ENCODE data around the gene CEP89. TPM values are rescaled to one million over a fixed set of nuclear protein-coding genes. Genes with fewer than 3 reads are reported as not detected.

CEP89 gene
- total RNA-seq, 8 experiments from 2014 or later: 7.2 to 29.6 (median 18.2) TPM

- Histone ChIP-seq H3K4me1 (replicated peaks in 1 of 2) (no peaks in the 10 kb centered on the region), H3K27ac (no peak overlapping the region), H3K4me3 (no peak overlapping the region)
- in situ Hi-C loops (cut with MboI; ENCODE audit: low pct_unique_long_range_greater_than_20kb in 2 of 9, low sequenced_read_pairs in 9 of 9, unreplicated experiment in 9 of 9): no loop called here
- WGBS, 10 experiments: 75 to 100% (median 90%) methylated on average over 1 to 10 of the region's 12 CpGs; no CpG with 5 or more reads in 1 of the 10 experiments
- ATAC-seq (replicated peaks in 6 of 8): no peak
Observed at GRCh38 chr19:32881766-32882165, 90.0 kb downstream of the CEP89 start.

- WGBS, 10 experiments: 60 to 100% (median 92%) methylated on average over 1 to 2 of the region's 2 CpGs; no CpG with 5 or more reads in 2 of the 10 experiments
- ATAC-seq (replicated peaks in 6 of 8): no peak
- no peaks in the 10 kb centered on the region for H3K4me1 ChIP-seq (replicated peaks in 1 of 2)
- in situ Hi-C loops (cut with MboI; ENCODE audit: low pct_unique_long_range_greater_than_20kb in 2 of 9, low sequenced_read_pairs in 9 of 9, unreplicated experiment in 9 of 9): no loop called here
- H3K4me3 ChIP-seq: no peak overlapping the region
- H3K27ac ChIP-seq: no peak overlapping the region
Observed at GRCh38 chr19:32880622-32881021, 91.1 kb downstream of the CEP89 start.

DNA sequence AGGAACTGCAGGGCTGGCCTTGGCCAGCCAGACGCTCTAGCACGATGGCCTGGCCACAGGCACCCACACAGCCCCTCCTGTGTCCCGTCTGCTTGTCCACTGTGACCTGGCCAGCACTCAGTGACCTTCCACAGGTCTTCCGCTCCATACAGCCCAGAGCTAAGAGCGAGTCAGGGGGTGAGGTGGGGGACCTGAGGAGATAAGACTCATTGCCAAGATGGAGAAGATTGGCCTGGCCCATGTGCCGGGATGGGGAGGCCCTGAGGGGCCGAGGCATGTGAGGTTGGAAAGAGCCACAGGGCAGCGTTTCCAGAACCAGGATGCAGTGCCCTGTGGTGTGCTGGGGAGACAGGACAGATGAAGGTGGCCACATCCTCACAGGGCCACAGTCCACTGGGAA is 92.0 kb downstream of the CEP89 start:
- no peak for ATAC-seq (replicated peaks in 6 of 8)
- Histone ChIP-seq H3K27ac (no peak overlapping the region), H3K4me1 (replicated peaks in 1 of 2) (no peaks in the 10 kb centered on the region), H3K4me3 (no peak overlapping the region)
- WGBS, 10 experiments: 63 to 100% (median 73%) methylated on average over 1 to 3 of the region's 8 CpGs; no CpG with 5 or more reads in 6 of the 10 experiments
- in situ Hi-C loops (cut with MboI; ENCODE audit: low pct_unique_long_range_greater_than_20kb in 2 of 9, low sequenced_read_pairs in 9 of 9, unreplicated experiment in 9 of 9): no loop called here

- Histone ChIP-seq H3K4me3 (no peak overlapping the region), H3K4me1 (replicated peaks in 1 of 2) (no peaks in the 10 kb centered on the region), H3K27ac (no peak overlapping the region)
- no peak for ATAC-seq (replicated peaks in 6 of 8)
- 90 to 100% (median 93%) methylated on average over 2 to 9 of the region's 12 CpGs; no CpG with 5 or more reads in 3 of the 10 experiments for WGBS, 10 experiments
- in situ Hi-C loops (cut with MboI; ENCODE audit: low pct_unique_long_range_greater_than_20kb in 2 of 9, low sequenced_read_pairs in 9 of 9, unreplicated experiment in 9 of 9): no loop called here
Observed at GRCh38 chr19:32878988-32879387, 92.8 kb downstream of the CEP89 start.

DNA sequence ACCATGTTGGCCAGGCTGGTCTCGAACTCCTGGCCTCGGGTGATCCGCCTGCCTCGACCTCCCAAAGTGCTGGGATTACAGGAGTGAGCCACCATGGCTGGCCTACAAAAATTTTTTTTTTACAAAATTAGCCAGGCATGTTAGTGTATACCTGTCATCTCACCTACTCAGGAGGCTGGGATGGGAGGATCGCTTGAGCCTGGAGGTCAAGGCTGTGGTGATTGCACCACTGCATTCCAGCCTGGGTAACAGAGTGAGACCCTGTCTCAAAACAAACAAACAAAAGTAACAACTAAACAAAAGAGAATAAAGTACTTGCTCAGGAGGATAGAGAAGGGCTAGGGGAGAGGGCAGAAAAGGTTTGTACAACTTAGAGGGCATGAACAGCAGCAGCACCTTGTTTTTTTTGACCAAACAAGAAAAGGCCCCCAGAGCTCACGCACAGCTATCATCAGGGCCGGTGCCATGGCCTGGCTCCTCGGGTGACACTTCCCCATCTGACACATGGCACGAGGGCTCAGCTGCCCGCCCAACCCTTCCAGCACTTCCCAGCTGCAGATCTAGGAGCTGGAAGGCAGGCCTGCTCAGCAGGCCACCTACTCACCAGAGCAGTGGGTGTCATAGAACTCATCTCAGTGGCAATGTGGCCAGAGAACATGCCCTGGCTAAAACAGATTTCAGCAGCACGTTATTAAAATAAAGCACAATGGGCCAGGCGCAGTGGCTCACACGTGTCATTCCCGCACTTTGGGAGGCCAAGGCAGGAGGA is 93.6 kb downstream of the CEP89 start:
- 27 to 100% (median 90%) methylated on average over 1 to 13 of the region's 14 CpGs; no CpG with 5 or more reads in 2 of the 10 experiments for WGBS, 10 experiments

DNA sequence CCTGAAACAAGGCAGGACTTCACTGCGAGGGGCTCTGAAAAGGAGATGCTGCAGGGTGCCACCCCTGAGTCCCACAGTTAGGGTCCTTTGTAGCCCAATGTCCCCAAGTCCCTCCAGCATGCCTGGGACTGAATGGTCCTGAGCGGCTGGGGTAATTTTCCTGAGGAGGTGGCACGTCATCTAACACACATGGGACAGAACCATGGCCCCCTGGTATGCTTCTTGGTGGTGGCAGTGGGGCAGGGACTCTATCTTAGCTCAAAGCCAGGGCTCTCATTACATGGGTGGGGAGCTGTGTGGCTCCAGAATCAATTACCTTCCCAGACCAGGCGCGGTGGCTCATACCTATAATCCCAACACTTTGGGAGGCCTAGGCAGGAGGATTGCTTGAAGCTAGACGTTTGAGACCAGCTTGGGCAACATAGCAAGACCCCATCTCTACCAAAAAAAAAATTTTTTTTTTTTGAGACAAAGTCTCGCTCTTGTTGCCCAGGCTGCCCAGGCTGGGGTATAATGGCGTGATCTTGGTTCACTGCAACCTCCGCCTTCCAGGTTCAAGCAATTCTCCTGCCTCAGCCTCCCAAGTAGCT is 94.3 kb downstream of the CEP89 start:
- WGBS, 10 experiments: 33 to 100% (median 94%) methylated on average over 1 to 4 of the region's 9 CpGs; no CpG with 5 or more reads in 2 of the 10 experiments
- H3K4me1 ChIP-seq (replicated peaks in 1 of 2): no peaks in the 10 kb centered on the region
- no peak for ATAC-seq (replicated peaks in 6 of 8)
- in situ Hi-C loops (cut with MboI; ENCODE audit: low pct_unique_long_range_greater_than_20kb in 2 of 9, low sequenced_read_pairs in 9 of 9, unreplicated experiment in 9 of 9): no loop called here
- H3K4me3 ChIP-seq: no peak overlapping the region
- no peak overlapping the region for H3K27ac ChIP-seq

More for the DNA sequence above, 93.6 kb downstream of the CEP89 start:
- no peaks in the 10 kb centered on the region for H3K4me1 ChIP-seq (replicated peaks in 1 of 2)
- ATAC-seq (replicated peaks in 6 of 8): no peak
- in situ Hi-C loops (cut with MboI; ENCODE audit: low pct_unique_long_range_greater_than_20kb in 2 of 9, low sequenced_read_pairs in 9 of 9, unreplicated experiment in 9 of 9): no loop called here
- no peak overlapping the region for H3K4me3 ChIP-seq
- H3K27ac ChIP-seq: no peak overlapping the region

DNA sequence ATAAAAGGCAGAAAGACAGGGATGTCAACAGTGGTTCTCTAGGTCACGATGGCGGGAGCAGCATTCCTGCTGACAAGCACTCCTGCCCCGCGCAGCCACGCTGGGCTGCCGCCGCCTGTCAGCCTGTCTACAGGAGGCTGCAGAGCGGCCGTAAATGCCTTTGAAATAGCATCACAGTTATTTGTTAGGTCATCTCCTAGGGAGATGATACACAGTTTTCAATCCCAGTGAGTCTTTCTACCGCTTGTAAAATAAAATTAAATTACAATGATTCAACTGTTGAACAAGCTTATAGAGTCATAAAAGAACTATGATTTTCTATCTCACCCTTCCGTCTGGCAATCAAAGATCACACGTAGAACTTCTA is 94.9 kb downstream of the CEP89 start:
- Histone ChIP-seq H3K27ac (no peak overlapping the region), H3K4me1 (replicated peaks in 1 of 2) (no peaks in the 10 kb centered on the region), H3K4me3 (no peak overlapping the region)
- 64 to 100% (median 85%) methylated on average over 1 to 8 of the region's 12 CpGs; no CpG with 5 or more reads in 1 of the 10 experiments for WGBS, 10 experiments
- in situ Hi-C loops (cut with MboI; ENCODE audit: low pct_unique_long_range_greater_than_20kb in 2 of 9, low sequenced_read_pairs in 9 of 9, unreplicated experiment in 9 of 9): no loop called here
- peak in 2 of 8 experiments; percentile 49 to 78 for ATAC-seq (replicated peaks in 6 of 8)

DNA sequence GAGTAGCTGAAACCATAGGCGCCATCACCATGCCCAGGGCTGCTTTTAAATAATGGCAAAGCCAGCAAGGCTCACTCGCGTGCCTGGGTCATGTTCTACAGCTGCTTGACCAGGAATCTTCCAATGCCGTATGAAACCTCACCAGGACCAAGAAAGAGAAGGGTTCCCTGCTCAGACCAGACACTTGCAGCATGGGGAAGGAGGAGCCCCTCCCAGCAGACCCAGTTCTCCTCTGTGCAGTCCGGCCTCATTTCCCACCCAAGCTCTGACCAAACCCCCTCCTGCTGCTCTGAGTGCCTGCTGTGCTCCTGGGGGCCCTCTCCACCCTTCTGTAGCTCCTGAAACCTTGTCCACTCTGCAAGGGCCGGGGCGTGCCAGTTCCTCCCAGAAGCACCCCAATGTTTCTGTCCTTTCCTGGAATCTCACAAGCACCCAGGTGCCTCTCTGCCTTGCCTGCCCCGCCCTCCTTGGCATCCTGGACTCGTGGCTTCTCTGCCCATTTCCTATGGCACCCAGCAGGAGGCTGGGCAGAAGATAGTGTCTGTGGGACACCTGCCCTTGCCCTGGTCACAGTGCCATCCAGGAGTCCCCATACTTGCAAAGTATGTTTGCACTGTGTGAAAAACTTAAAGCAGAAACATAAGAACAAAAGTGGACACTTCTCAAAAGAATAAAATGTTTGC is 95.4 kb downstream of the CEP89 start:
- Histone ChIP-seq H3K4me3 (no peak overlapping the region), H3K27ac (no peak overlapping the region), H3K4me1 (replicated peaks in 1 of 2) (no peaks in the 10 kb centered on the region)
- peak in 1 of 8 experiments; percentile 55 for ATAC-seq (replicated peaks in 6 of 8)
- 0 to 100% (median 60%) methylated on average over 1 to 7 of the region's 9 CpGs; no CpG with 5 or more reads in 5 of the 10 experiments for WGBS, 10 experiments
- in situ Hi-C loops (cut with MboI; ENCODE audit: low pct_unique_long_range_greater_than_20kb in 2 of 9, low sequenced_read_pairs in 9 of 9, unreplicated experiment in 9 of 9): no loop called here

GRCh38 chr19:32875428-32875827 is 96.3 kb downstream of the CEP89 start:
- ATAC-seq (replicated peaks in 6 of 8): peak in 2 of 8 experiments; percentile 21 to 31
- 44 to 81% (median 67%) methylated on average over 1 to 5 of the region's 7 CpGs; no CpG with 5 or more reads in 5 of the 10 experiments for WGBS, 10 experiments
- in situ Hi-C loops (cut with MboI; ENCODE audit: low pct_unique_long_range_greater_than_20kb in 2 of 9, low sequenced_read_pairs in 9 of 9, unreplicated experiment in 9 of 9): no loop called here
- Histone ChIP-seq H3K4me1 (replicated peaks in 1 of 2) (no peaks in the 10 kb centered on the region), H3K4me3 (no peak overlapping the region), H3K27ac (no peak overlapping the region)

DNA sequence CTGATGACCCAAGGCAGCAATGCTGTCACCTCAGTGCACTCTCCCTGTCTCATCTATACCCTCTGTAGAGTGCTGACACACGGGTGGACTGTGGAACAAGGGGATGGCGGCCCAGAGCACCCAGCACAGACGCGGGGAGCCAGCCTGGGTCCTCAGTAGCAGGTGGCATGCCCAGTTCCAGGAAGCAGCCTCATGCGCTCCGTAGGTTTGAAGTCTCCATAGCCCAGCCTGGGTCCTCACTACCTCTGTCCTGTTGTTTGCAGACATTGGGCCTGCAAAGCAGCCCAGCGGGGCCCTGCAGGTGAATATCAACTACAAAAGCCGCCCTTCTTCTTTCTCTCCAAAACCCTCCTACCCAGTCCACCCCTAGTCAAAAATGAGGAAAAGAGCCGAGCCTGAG is 97.2 kb downstream of the CEP89 start:
- in situ Hi-C loops (cut with MboI; ENCODE audit: low pct_unique_long_range_greater_than_20kb in 2 of 9, low sequenced_read_pairs in 9 of 9, unreplicated experiment in 9 of 9): no loop called here
- WGBS, 10 experiments: 80 to 90% (median 80%) methylated on average over 1 to 5 of the region's 9 CpGs; no CpG with 5 or more reads in 7 of the 10 experiments
- H3K4me3 ChIP-seq: no peak overlapping the region
- H3K27ac ChIP-seq: no peak overlapping the region
- no peaks in the 10 kb centered on the region for H3K4me1 ChIP-seq (replicated peaks in 1 of 2)
- no peak for ATAC-seq (replicated peaks in 6 of 8)

DNA sequence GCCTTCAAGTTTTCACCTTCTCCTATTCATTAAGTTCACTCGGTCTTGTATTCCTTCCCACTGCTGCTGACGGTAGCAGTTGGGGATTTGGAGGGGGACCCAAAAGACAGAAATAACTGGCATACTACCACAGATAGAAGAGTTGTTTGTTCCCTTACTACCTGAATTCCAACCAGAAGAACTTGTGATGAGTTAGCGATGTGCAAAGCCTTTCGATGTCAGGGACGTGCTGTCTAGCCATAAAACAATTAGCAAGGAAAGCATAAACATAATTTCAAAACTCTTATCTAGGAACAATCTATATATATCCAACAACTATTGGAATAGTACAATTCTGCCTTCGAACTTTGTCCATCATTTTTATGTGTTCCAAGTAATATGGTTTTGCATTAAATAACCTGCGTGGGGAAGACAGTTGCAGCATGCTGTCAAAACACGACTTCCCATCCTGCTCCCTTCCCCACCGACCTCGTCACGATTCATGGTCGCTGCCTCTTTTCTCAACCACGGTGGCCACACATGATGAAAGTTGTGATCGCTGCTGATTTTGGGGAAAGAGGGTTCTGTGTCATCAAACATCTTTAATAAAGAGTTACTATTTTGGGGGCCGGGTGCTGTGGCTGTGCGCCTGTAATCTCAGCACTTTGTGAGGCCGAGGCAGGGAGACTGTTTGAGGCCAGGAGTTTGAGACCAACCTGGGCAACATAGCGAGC is 98.4 kb downstream of the CEP89 start:
- in situ Hi-C loops (cut with MboI; ENCODE audit: low pct_unique_long_range_greater_than_20kb in 2 of 9, low sequenced_read_pairs in 9 of 9, unreplicated experiment in 9 of 9): no loop called here
- Histone ChIP-seq H3K4me3 (no peak overlapping the region), H3K4me1 (replicated peaks in 1 of 2) (no peaks in the 10 kb centered on the region), H3K27ac (no peak overlapping the region)
- ATAC-seq (replicated peaks in 6 of 8): no peak
- WGBS, 10 experiments: 78 to 100% (median 88%) methylated on average over 1 to 16 of the region's 18 CpGs; no CpG with 5 or more reads in 1 of the 10 experiments

DNA sequence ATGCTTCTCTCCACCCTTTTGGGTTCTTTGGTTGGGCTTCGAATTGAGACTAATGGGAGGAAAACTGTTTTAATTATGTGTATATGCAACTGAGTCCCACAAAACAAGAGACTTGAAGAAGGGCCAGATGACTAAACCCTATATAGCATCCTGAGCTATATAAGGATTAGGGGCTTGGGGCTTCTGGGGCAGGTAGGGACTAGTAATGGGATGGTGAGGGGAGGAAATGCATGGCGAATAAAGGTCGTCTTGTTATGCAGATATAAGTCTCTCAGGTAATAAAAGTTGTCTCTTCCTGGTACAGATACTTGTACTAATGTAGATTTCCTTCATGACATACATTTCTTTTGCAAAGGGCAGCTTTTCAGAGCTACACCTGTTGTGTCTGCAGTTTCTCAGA is 99.4 kb downstream of the CEP89 start:
- no peak overlapping the region for H3K4me3 ChIP-seq
- WGBS, 10 experiments: 52 to 100% (median 89%) methylated on average over 1 to 3 of the region's 3 CpGs; no CpG with 5 or more reads in 2 of the 10 experiments
- H3K4me1 ChIP-seq (replicated peaks in 1 of 2): no peaks in the 10 kb centered on the region
- ATAC-seq (replicated peaks in 6 of 8): no peak
- in situ Hi-C loops (cut with MboI; ENCODE audit: low pct_unique_long_range_greater_than_20kb in 2 of 9, low sequenced_read_pairs in 9 of 9, unreplicated experiment in 9 of 9): no loop called here
- H3K27ac ChIP-seq: no peak overlapping the region
